Heart right ventricle (tissue), 16 donors: ENCODE data around the gene SUCNR1. TPM values are rescaled to one million over a fixed set of nuclear protein-coding genes. Genes with fewer than 3 reads are reported as not detected.

Experiments used
- ATAC-seq, 8 donors: fragments of 200-7000 bp; cut with Tn5 transposase; one replicate each; pipeline ENCODE4 v1.9.1; 2020; ENCODE audit warnings: mild to moderate bottlenecking in 8 of 8, moderate library complexity in 8 of 8, moderate number of reproducible peaks in 1 of 8
- DNase-seq, 2 donors: peaks; one replicate each; pipeline ENCODE4 v3.0.0-alpha.2; 2020
- H3K27ac ChIP-seq, 10 donors: fragments of 200-600 bp; sonication (generic) in 2 of 10; one replicate each; pipeline versions ENCODE4 v1.5.0 to v1.8.0; 2020 to 2022; ENCODE audit warnings: mild to moderate bottlenecking in 3 of 10
- H3K27me3 ChIP-seq, 7 donors: fragments of 200-600 bp; one replicate each; pipeline ENCODE4 v1.8.0; 2021 to 2022; ENCODE audit warnings: mild to moderate bottlenecking in 2 of 7
- H3K36me3 ChIP-seq, 9 donors: fragments of 200-600 bp; sonication (generic) in 1 of 9; one replicate each; pipeline versions ENCODE4 v1.5.0 to v1.8.0; 2020 to 2022; ENCODE audit warnings: mild to moderate bottlenecking in 2 of 9
- H3K4me1 ChIP-seq, 9 donors: fragments of 200-600 bp; sonication (generic) in 1 of 9; one replicate each; pipeline versions ENCODE4 v1.5.0 to v1.8.0; 2020 to 2022; ENCODE audit warnings: mild to moderate bottlenecking in 4 of 9
- H3K4me3 ChIP-seq, 10 donors: fragments of 200-600 bp; sonication (generic) in 2 of 10; one replicate each; pipeline versions ENCODE4 v1.5.0 to v1.8.0; 2020 to 2022; ENCODE audit warnings: mild to moderate bottlenecking in 7 of 10, moderate library complexity in 2 of 10
- H3K9me3 ChIP-seq, 11 donors: fragments of 200-600 bp in 10 of 11; sonication (generic) in 2 of 11; one replicate each; pipeline versions ENCODE4 v1.5.0 to v1.8.0; 2013 to 2022; ENCODE audit warnings: mild to moderate bottlenecking in 2 of 11, control low read depth in 1 of 11, moderate library complexity in 1 of 11
- WGBS, 2 donors: extraction: QIAGEN DNeasy Blood & Tissue Kit; methylation state at CpG; one replicate each; pipeline ENCODE4 v1.1.7; 2013; ENCODE audit warnings: inconsistent platforms in 1 of 2; 5-methylcytosine and 5-hydroxymethylcytosine counted together
- intact Hi-C, 10 donors: fragments of 100-400 bp; cut with DNase I; formaldehyde crosslinking; loops; one replicate each; pipeline versions ENCODE4 v1.11.1 to v1.14.2; 2022
- polyA plus RNA-seq, 2 donors: library from polyadenylated mRNA; stranded (reverse); fragments of 200-250 nt; gene quantifications; one replicate each; pipeline ENCODE4 v1.2.3, GENCODE V29; 2013
- total RNA-seq, 10 donors: library from RNA; stranded (reverse); fragmentation: NEBNext Ultra II Directional in 3 of 10; extraction: Animal tissue kit (Norgen Biotek cat#: 25700) in 3 of 10; gene quantifications; one replicate each; pipeline versions ENCODE4 v1.2.1 to v1.2.4, GENCODE V29; 2021 to 2023
- TF ChIP-seq, protein P1 (sequence below), 9 donors: fragments of 200-600 bp; sonication (generic) in 2 of 9; IDR thresholded peaks; one replicate each; pipeline versions ENCODE4 v1.5.0 to v1.8.0; 2021 to 2022; ENCODE audit warnings: antibody characterized with exemption in 9 of 9, mild to moderate bottlenecking in 5 of 9, moderate library complexity in 1 of 9
- donor health status: Arrhythmogenic right ventricular cardiomyopathy.
- donor health status: ischemic (EF 13 %, LVEDD 7.1; RV severe dilation, severe dysfunction).
- donor health status: healthy with polysubstance abuse.
- donor health status: DM: no; HTN: yes; CAD: no.
- donor health status: DM: no; HTN: no; CAD: no.
- donor health status: ischemic (EF 25% LVEDD 6.9; RV normal size, moderate dysfunction).
- donor health status: ischemic (EF 25% LVEDD 5.7; RV mildly dilated, moderate dysfunction).
- donor health status: healthy.
- donor health status: DM: yes; HTN: yes; CAD: no.
- donor health status: Ischemic cardiomyopathy.
- donor health status: ischemic (EF 35%, LVEDD 5.7; RV mildly dilated, moderate dysfunction).
- donor health status: nonischemic (EF 11% LVEDD 7.7; RV severe dilation, severe dysfunction).
- donor health status: DM: yes; HTN: yes; CAD: no.
- donor health status: PGD.
- donor health status: ischemic (EF 29% LVEDD 5.4; RV normal size, mild dysfunction).
- donor health status: nonischemic (EF 23%, LVEDD 6.1; RV moderate dilation, normal function).

Gene SUCNR1
- total and polyA plus RNA-seq, 12 donors: 0.04 to 2.4 (median 0.13) TPM; not detected in 2

DNA sequence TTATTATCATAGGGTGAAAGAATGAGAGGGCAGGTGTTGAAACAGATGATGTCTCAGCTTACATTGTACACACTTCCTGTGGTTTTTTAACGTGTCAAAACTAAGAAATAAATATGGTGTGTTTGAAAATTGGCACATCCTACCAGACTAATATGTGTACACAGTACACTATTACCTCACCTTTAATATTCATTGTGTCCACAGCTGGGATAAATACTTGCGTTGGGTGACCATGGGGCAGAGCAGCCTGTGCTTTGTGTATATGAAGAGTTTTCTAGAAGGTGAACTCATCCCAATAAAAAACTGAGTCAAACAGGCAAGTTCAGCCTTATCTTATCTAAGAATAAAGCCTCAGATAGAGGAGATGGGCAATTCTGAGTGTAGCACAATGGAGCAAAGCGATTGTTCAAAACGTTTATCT is 17.3 kb downstream of the SUCNR1 start:
- no peak overlapping the region for H3K4me3 ChIP-seq

DNA sequence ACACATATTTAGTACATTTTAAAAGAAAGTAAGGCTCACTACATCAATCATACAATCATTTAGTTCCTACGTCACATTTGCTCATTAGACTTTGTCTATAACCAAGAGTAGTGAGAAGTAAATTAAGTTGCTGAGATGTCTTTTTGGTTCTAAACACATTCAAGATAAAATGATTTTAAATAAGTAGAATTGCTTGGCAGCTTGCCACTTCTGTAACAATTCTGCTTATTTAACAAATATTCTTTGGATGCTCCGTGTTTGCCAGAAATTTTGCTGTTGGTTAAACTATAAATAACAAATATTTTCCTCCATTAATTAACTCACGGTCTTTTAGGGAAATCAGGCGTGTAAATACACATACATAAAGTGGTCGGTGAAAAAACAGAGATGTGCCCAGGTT is 18.3 kb downstream of the SUCNR1 start:
- Histone ChIP-seq H3K36me3 (no peaks in the 10 kb centered on the region), H3K4me1 (peaks cover 0 to 38% (median 0%) of the 10 kb centered on the region in 9 donors), H3K27me3 (no peaks in the 10 kb centered on the region), H3K9me3 (no peaks in the 10 kb centered on the region), H3K4me3 (no peak overlapping the region), H3K27ac (peak overlapping the region in 1 of 10 donors; percentile 59)
- 69 to 76% methylated on average over 5 of the region's 5 CpGs for WGBS, 2 donors
- intact Hi-C loops: no loop called here
- DNase-seq: no peak
- TF ChIP-seq, protein P1, sequence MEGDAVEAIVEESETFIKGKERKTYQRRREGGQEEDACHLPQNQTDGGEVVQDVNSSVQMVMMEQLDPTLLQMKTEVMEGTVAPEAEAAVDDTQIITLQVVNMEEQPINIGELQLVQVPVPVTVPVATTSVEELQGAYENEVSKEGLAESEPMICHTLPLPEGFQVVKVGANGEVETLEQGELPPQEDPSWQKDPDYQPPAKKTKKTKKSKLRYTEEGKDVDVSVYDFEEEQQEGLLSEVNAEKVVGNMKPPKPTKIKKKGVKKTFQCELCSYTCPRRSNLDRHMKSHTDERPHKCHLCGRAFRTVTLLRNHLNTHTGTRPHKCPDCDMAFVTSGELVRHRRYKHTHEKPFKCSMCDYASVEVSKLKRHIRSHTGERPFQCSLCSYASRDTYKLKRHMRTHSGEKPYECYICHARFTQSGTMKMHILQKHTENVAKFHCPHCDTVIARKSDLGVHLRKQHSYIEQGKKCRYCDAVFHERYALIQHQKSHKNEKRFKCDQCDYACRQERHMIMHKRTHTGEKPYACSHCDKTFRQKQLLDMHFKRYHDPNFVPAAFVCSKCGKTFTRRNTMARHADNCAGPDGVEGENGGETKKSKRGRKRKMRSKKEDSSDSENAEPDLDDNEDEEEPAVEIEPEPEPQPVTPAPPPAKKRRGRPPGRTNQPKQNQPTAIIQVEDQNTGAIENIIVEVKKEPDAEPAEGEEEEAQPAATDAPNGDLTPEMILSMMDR (IDR thresholded peaks at IDR 0.05): no peak
- ATAC-seq: no peak

More for the DNA sequence above, 17.3 kb downstream of the SUCNR1 start:
- WGBS, 2 donors: 56 to 72% methylated on average over 4 of the region's 4 CpGs
- intact Hi-C loops: no loop called here
- H3K27ac ChIP-seq: peak overlapping the region in 1 of 10 donors; percentile 59
- no peaks in the 10 kb centered on the region for H3K27me3 ChIP-seq
- no peaks in the 10 kb centered on the region for H3K9me3 ChIP-seq
- H3K4me1 ChIP-seq: peaks cover 0 to 31% (median 0%) of the 10 kb centered on the region in 9 donors
- H3K36me3 ChIP-seq: no peaks in the 10 kb centered on the region
- DNase-seq (no peak), ATAC-seq (no peak)
- TF ChIP-seq, protein P1 (IDR thresholded peaks at IDR 0.05): no peak

DNA sequence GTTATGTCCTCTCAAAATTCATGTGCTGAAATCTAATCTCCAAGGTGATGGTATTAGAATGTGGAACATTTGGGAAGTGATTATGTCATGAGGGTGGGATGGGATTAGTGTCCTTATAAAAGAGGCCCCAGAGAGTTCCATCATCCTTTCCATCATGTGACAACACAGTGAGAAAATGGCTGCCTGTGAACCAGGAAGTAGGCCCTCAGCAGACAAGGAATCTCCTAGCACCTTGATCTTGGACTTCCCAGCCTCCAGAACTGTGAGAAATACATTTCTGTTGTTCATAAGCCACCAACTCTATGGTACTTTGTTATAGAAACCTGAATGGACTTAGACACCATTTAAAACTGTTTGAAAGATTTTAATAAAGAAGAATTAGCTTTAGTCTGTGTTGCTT is 20.8 kb downstream of the SUCNR1 start:
- no peak for ATAC-seq
- Histone ChIP-seq H3K27ac (no peak overlapping the region), H3K4me3 (no peak overlapping the region), H3K4me1 (peaks cover 0 to 38% (median 0%) of the 10 kb centered on the region in 9 donors), H3K27me3 (no peaks in the 10 kb centered on the region), H3K36me3 (no peaks in the 10 kb centered on the region), H3K9me3 (no peaks in the 10 kb centered on the region)
- intact Hi-C loops: no loop called here
- TF ChIP-seq, protein P1 (IDR thresholded peaks at IDR 0.05): no peak
- no peak for DNase-seq

DNA sequence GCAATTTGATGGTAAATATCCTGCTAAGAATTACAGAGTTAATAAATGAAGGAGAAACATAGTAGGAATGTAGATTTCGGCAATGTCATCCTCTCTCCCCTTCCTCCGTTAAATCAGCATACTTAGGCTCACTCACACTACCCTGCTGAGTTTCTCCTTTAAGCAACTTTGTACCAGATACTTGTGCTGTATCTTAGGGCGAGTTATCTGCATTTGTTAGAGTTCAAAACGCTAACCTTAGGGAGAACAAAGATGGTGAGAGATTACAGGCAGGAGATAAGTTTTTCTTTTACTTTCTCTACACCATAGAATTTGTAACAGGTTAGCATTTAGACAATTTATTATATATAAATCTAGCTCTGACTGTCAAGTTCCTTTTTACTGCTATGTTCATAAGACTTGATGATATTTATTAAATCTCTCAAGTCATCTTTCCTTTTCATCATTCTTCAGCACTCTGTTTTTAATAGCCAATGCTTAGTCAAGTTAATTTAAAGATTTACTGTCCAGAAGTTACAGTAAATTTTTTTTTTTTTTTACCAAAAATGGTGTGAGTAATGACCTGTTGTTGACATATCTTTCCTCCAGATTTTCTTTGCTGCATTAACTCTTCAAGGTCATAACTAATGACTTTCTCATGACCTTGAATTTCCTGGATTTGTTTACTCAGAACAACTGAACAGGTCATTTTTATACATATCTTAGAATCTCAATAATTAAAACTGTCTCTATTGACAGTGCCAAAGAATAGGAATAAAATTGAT is 22.2 kb downstream of the SUCNR1 start:
- TF ChIP-seq, protein P1 (IDR thresholded peaks at IDR 0.05): no peak
- DNase-seq (no peak), ATAC-seq (no peak)
- Histone ChIP-seq H3K4me3 (no peak overlapping the region), H3K4me1 (peaks cover 0 to 42% (median 3%) of the 10 kb centered on the region in 9 donors), H3K36me3 (no peaks in the 10 kb centered on the region), H3K9me3 (no peaks in the 10 kb centered on the region), H3K27ac (no peak overlapping the region), H3K27me3 (no peaks in the 10 kb centered on the region)
- intact Hi-C loops: no loop called here
- 53 to 56% methylated on average over 4 of the region's 4 CpGs for WGBS, 2 donors
